HG02840 (cell line): ENCODE data around the gene SUSD4.
"Not testable (repeated sequence)": the region's sequence is repeated elsewhere in the genome, so short reads cannot be mapped to it uniquely, and the experiment has no call there.

ENCODE experiments used
- ATAC-seq: cut with Tn5 transposase; IDR thresholded peaks from one replicate; pipeline ENCODE4 v1.9.1; 2021; ENCODE audit warnings: mild to moderate bottlenecking, moderate library complexity, moderate number of reproducible peaks; ENCODE audit not compliant: unreplicated experiment, low FRiP score

The SUSD4 gene

DNA sequence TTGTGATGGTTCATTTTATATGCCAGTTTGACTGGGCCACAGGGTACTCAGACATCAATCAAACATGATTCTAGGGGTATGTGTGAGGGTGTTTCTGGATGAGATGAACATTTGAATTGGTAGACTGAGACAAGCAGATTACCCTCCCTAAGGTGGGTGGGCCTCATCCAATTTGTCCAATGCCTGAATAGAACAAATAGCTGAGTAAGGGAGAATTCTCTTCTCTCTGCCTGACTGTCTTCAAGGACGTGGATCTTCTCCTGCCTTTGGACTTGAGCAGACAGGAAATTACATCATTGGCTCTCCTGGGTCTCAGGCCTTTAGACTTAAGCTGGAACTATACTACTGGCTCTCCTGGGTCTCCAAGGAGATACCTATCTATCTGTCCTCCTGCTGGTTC is 64.4 kb downstream of the SUSD4 start:
- ATAC-seq, result no peak

GRCh38 chr1:223298701-223299100 is 65.3 kb downstream of the SUSD4 start:
- ATAC-seq, result no peak

- no peak for ATAC-seq
Observed at GRCh38 chr1:223297800-223298199, 66.2 kb downstream of the SUSD4 start.

- ATAC-seq, result no peak
Observed at GRCh38 chr1:223291796-223292195, 72.2 kb downstream of the SUSD4 start.

- ATAC-seq, result no peak
Observed at GRCh38 chr1:223290397-223290796, 73.6 kb downstream of the SUSD4 start.

DNA sequence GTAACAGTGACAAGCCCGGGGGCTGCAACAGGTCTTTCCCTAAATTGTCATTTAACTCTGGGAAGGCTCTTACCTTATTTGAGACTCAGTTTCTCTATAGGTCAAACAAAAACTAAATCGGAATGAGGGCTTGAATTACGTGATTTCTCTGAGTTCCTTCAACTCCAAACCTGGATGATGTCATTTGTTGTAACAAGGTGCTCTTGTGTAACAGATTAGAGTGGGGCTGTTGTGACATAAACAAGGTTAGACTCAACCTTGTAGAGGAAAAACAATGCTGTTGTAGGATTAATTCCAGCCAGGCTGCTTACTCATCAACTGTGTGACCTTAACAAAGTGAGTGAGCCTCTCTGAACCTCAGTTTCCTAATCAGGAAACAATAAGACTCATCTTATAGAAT is 74.4 kb downstream of the SUSD4 start:
- ATAC-seq, result no peak

DNA sequence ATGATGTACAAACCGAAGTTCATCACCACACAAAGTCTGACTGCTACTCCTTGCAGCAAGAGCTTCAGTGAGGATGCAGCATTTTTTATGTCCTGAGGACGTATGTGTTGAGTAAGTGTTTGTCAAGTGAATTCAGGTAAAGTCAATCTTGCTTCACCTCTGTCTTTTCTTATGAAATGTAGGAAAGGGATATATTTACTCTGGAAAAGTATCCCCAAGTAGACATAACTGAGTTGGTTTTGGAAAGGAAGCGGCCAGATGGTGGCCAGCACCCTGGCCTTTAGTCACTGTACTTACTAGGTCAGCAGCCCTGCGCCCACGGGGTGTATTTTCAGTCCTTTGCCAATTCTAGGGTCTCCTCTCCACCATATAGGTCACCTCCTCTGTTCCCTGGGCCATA is 75.2 kb downstream of the SUSD4 start:
- ATAC-seq, result no peak

GRCh38 chr1:223285452-223285851 is 78.5 kb downstream of the SUSD4 start:
- no peak for ATAC-seq

DNA sequence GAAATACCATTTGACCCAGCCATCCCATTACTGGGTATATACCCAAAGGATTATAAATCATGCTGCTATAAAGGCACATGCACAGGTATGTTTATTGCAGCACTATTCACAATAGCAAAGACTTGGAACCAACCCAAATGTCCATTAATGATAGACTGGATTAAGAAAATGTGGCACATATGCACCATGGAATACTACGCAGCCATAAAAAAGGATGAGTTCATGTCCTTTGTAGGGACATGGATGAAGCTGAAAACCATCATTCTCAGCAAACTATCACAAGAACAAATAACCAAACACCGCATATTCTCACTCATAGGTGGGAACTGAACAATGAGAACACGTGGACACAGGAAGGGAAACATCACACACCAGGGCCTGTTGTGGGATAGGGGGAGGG is 80.3 kb downstream of the SUSD4 start:
- ATAC-seq, result not testable (repeated sequence)

- not testable (repeated sequence) for ATAC-seq
Observed at GRCh38 chr1:223278311-223278710, 85.7 kb downstream of the SUSD4 start.

DNA sequence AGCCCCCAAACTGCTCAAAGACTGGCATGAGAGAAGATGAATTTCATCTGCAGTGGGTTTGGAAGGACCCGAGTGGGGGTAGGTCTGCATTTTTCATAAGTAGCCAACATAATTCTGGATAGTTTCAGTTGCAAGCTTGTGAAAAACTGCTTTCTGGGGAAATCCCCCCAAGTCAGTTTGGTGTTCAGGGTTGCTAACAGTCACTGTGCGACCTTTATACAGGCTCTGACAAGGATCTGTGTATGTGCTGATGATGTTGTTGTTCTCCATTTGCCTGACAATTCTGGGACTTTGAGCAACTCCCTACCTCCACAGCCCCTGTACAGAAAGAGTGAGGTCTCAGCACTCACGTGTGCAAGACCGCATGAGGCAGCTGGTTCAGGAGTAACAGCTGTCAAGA is 87.9 kb downstream of the SUSD4 start:
- no peak for ATAC-seq

DNA sequence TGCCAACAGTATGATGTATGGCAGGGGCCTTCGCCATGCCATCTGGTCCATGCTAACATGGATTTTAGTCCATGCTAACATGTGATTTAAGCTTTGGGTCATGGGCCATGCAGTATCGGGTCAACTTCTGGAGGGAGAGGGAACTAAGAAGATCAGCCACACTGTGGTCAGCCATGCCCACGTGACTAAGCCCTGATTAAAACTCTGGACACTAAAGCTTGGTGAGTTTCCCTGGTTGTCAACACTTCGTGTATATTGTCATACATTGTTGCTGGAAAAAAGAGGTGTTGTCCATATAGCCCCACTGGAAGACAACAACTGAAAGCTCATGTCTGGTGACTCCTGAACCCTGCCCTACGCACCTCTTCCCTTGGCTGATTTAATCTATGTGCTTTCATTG is 90.5 kb downstream of the SUSD4 start:
- no peak for ATAC-seq

DNA sequence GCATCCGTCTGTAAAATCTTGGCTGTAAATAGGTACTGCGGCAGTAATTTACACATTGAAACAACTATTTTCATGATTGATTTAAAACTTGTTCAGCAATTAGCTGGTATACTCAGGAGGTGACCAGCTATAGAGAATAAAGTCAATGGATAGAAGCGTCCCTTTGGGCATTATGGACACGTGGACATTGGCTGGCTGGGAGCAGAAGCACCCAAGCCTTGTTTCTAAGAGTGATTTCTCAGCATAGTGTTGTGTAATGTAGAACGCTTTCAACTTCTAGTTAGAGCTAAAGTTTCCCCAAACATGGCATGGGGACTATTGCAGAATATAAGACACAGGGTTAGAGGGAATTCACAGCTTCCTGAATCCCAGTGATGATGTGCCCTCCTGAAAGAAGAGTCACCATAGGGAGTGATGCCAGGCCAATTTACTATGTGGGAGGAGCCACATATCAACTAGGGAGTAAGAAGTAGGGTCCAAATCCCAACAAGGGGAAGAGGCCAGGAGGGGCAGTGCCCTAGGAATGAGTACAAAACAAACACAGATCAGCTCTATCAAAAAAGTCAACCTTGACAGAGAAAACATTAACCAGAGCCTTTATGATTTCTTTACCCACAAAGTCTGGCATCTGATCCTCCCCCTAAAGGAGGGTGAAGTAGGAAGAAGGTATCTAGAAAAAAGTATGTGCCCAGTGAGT is 92.7 kb downstream of the SUSD4 start:
- ATAC-seq, result no peak

GRCh38 chr1:223270155-223270554 is 93.8 kb downstream of the SUSD4 start:
- ATAC-seq, result no peak

DNA sequence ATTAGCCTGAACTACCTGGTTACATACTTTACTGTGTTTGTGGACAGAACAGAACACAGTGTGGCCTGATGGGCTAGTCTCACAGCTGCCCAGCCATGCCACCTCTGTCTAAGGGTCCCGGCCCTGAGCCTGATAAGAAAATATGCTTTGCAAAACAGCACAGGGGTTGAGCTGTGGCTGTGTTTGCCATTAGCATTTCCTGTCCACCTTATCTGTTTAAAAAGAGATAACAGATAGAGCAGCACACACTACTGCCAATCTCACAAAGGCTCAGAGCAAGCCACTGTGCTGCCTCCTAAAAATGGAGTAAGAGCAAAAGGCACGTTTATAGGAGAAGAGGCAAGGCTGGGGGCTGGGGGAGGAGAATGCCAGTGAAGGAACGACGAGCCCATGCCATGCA is 95.0 kb downstream of the SUSD4 start:
- no peak for ATAC-seq

GRCh38 chr1:223266632-223267172 is 97.3 kb downstream of the SUSD4 start:
- ATAC-seq, result no peak

DNA sequence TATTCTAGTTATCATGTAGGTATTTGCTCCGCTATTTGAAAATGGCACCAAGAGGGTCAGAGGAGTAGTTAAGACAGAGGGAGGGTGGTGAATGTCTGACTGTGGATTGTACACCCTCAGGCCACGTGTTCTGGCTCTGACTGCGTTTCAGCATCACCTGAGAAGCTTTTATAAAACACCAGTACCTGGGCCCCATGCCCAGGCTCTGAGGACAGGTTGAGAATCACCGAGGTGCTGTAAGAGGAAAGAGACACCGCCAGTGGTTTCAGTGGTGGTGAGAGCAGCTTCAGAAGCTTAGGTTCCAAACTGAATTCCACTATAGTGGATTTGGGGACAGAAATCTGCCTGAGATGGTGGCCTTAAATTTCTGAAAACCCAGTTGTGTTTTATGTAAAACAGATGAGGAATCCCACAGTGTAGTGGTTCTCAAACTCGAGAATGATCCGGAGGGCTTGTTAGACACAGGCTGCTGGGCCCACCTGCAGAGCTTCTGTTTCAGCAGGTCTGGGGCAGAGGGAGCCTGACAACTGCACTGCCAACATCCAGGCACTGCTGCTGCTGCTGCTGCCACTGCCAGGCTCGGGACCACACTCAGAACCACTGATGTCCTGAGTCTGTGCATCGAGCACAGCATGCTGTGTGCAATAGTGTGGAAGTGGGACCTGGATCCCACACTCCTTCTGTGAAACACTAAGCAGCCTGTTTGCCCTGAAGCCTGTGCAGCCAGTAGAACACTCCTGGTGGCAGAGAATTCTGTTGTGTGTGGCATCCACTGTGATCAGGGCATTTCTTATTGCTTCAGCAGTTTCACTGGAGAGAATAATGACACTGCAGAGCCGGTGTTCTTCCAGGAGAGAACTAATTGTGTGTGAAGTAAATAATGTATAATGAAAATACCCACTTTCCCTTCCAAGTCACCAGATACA is 98.7 kb downstream of the SUSD4 start:
- no peak for ATAC-seq

DNA sequence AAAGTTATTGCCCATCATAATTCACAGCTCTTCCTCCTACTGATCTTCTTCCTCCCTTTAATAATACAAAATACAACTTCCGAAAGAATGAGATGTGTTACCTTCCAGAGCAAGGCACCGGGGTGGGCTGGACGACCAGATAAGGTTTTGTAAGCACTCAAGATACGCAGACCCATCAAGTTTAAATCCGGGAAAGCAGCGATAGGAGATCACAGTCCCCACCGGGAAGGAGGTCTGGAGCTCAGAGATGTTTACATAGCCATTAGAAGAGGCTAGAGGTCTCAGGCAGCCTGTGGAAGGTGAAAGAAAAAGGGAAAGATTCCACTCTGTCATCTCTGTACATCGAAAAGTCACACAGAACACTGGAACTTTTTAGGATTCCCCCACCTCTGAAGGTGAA is 99.4 kb downstream of the SUSD4 start:
- no peak for ATAC-seq

- ATAC-seq, result no peak
Observed at GRCh38 chr1:223261914-223262313, 102.1 kb downstream of the SUSD4 start.

DNA sequence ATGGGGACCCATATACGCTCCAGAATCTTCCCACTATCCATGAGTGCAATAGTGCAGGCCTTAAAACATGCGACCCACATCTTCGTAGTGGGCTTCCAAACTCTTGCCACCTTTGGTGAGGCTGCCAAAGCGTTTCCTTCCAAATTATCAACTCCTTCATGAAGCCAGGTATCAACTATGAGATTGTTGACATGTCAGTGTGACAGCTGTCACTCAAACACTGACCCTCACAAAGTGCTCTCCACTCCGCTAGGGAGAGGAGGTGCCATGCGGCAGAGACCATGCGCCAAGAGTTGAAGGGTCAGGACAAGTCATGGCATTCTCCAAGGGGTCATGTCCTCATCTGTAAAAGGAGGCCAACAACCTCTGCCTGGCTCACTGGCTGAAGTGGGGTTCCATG is 103.3 kb downstream of the SUSD4 start:
- ATAC-seq, result no peak

DNA sequence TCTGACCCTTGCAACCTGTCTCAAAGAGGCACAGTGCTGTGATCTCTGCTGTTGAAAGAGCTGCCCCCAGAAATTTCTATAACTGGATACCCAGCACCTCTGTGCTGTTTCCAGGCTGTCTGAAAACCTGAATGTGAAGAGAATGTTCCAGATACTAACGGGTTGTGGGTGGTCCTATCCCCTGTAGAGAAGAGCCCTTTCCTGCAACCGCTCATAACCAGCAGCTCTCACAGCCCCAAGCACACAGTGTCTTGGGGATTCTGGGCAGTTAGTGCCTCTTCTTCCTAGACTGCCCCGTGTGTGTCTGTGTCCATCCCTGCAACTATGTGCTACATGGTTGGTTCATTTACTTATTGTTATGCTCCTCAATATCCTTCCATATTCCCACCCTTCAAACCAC is 104.5 kb downstream of the SUSD4 start:
- no peak for ATAC-seq
